Measurements from ENCODE around the gene PLOD3.

The PLOD3 gene

GRCh38 chr7:101250324-101250723, 32.9 kb upstream of the PLOD3 start:
- no peak overlapping the region for H3K4me3 ChIP-seq (ENCODE audit: insufficient read depth, low read length, poor library complexity, severe bottlenecking)
- no peak overlapping the region for H2AFZ ChIP-seq (ENCODE audit: low read depth, low read length, severe bottlenecking)
- H4K20me1 ChIP-seq (ENCODE audit: low read depth, low read length), result no peaks in the 10 kb centered on the region
- H3K9ac ChIP-seq (ENCODE audit: low read length), result peak overlapping the region; percentile 12; the same call in 1 of the 2 replicates
- H3K4me2 ChIP-seq (ENCODE audit: low read depth, low read length, poor library complexity, severe bottlenecking), result peak overlapping the region; percentile 54
- peaks cover 50% of the 10 kb centered on the region for H3K79me2 ChIP-seq (ENCODE audit: insufficient read depth, low read length)
- no peaks in the 10 kb centered on the region for H3K27me3 ChIP-seq (ENCODE audit: low read length)
- peaks cover 4% of the 10 kb centered on the region; the same call in 1 of the 2 replicates for H3K36me3 ChIP-seq (ENCODE audit: low read length)
- H3K9me3 ChIP-seq (ENCODE audit: insufficient read depth, low read length), result no peaks in the 10 kb centered on the region
- H3K27ac ChIP-seq (ENCODE audit: low read depth, low read length), result no peak overlapping the region
- no peaks in the 10 kb centered on the region for H3K9me2 ChIP-seq (replicated peaks; ENCODE audit: insufficient read depth, low read length)
- peaks cover 7% of the 10 kb centered on the region for H3F3A ChIP-seq (ENCODE audit: insufficient read depth)
- no peak for TF ChIP-seq EZH2phosphoT487 (conservative IDR thresholded peaks at IDR 0.05; ENCODE audit: low read length)
- TF ChIP-seq, protein P1, sequence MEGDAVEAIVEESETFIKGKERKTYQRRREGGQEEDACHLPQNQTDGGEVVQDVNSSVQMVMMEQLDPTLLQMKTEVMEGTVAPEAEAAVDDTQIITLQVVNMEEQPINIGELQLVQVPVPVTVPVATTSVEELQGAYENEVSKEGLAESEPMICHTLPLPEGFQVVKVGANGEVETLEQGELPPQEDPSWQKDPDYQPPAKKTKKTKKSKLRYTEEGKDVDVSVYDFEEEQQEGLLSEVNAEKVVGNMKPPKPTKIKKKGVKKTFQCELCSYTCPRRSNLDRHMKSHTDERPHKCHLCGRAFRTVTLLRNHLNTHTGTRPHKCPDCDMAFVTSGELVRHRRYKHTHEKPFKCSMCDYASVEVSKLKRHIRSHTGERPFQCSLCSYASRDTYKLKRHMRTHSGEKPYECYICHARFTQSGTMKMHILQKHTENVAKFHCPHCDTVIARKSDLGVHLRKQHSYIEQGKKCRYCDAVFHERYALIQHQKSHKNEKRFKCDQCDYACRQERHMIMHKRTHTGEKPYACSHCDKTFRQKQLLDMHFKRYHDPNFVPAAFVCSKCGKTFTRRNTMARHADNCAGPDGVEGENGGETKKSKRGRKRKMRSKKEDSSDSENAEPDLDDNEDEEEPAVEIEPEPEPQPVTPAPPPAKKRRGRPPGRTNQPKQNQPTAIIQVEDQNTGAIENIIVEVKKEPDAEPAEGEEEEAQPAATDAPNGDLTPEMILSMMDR (IDR thresholded peaks at IDR 0.05; ENCODE audit: insufficient read depth, low read length, poor library complexity, severe bottlenecking), result no peak

- Histone ChIP-seq H3K27me3 (ENCODE audit: low read length) (no peaks in the 10 kb centered on the region), H3K9me3 (ENCODE audit: insufficient read depth, low read length) (no peaks in the 10 kb centered on the region), H3K4me2 (ENCODE audit: low read depth, low read length, poor library complexity, severe bottlenecking) (no peak overlapping the region), H3K9ac (ENCODE audit: low read length) (no peak overlapping the region), H3K79me2 (ENCODE audit: insufficient read depth, low read length) (peaks cover 65% of the 10 kb centered on the region), H3K36me3 (ENCODE audit: low read length) (peaks cover 4% of the 10 kb centered on the region; the same call in 1 of the 2 replicates), H2AFZ (ENCODE audit: low read depth, low read length, severe bottlenecking) (no peak overlapping the region), H4K20me1 (ENCODE audit: low read depth, low read length) (no peaks in the 10 kb centered on the region; the same call in 1 of the 2 replicates), H3K9me2 (replicated peaks; ENCODE audit: insufficient read depth, low read length) (no peaks in the 10 kb centered on the region), H3F3A (ENCODE audit: insufficient read depth) (peaks cover 7% of the 10 kb centered on the region), H3K27ac (ENCODE audit: low read depth, low read length) (no peak overlapping the region), H3K4me3 (ENCODE audit: insufficient read depth, low read length, poor library complexity, severe bottlenecking) (no peak overlapping the region)
- no peak for TF ChIP-seq EZH2phosphoT487 (conservative IDR thresholded peaks at IDR 0.05; ENCODE audit: low read length)
- TF ChIP-seq, protein P1 (IDR thresholded peaks at IDR 0.05; ENCODE audit: insufficient read depth, low read length, poor library complexity, severe bottlenecking), result no peak
These were observed 30.9 kb upstream of the PLOD3 start for GRCh38 chr7:101248276-101248675.

DNA sequence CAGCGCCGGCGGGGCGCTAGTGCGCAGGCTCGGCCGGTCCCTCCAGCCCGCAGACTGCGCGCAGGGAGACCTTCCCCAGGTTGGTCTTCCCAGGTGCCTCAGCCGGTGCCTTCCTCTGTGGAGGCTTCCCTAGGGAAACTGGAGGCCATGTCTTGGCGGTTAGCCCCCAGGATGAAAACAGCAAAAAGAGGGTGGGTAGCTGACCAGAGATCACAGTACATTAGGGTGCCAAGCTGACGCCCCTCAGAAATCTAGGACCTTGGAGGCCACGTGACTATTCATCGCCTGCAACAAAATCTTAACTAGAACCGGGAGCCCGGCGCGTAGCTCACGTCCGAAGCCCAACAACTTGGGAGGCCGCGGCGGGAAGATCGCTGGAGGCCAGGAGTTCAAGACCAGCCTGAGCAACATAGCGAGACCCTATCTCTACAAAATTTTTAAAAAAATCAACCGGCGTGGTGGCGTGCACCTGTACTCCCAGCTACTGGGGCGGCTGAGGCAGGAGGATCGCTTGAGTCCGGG, 27.8 kb upstream of the PLOD3 start:
- TF ChIP-seq, protein P1 (IDR thresholded peaks at IDR 0.05; ENCODE audit: insufficient read depth, low read length, poor library complexity, severe bottlenecking), result no peak
- TF ChIP-seq EZH2phosphoT487 (conservative IDR thresholded peaks at IDR 0.05; ENCODE audit: low read length), result no peak

More for the DNA sequence above, 27.8 kb upstream of the PLOD3 start:
- Histone ChIP-seq H3F3A (ENCODE audit: insufficient read depth) (peaks cover 7% of the 10 kb centered on the region), H3K4me2 (ENCODE audit: low read depth, low read length, poor library complexity, severe bottlenecking) (peak overlapping the region; percentile 85), H3K27me3 (ENCODE audit: low read length) (no peaks in the 10 kb centered on the region), H3K9ac (ENCODE audit: low read length) (peak overlapping the region; percentile 83), H4K20me1 (ENCODE audit: low read depth, low read length) (no peaks in the 10 kb centered on the region; the same call in 1 of the 2 replicates), H2AFZ (ENCODE audit: low read depth, low read length, severe bottlenecking) (peak overlapping the region; percentile 52), H3K4me3 (ENCODE audit: insufficient read depth, low read length, poor library complexity, severe bottlenecking) (peak overlapping the region; percentile 93), H3K9me3 (ENCODE audit: insufficient read depth, low read length) (no peaks in the 10 kb centered on the region), H3K36me3 (ENCODE audit: low read length) (peaks cover 4% of the 10 kb centered on the region; the same call in 1 of the 2 replicates), H3K9me2 (replicated peaks; ENCODE audit: insufficient read depth, low read length) (no peaks in the 10 kb centered on the region), H3K79me2 (ENCODE audit: insufficient read depth, low read length) (peaks cover 62% of the 10 kb centered on the region), H3K27ac (ENCODE audit: low read depth, low read length) (no peak overlapping the region)

Measured in SU-DHL-6 (cell line).